K562 (cell line): ENCODE measurements around the gene PSAP. TPM values are rescaled to one million over a fixed set of nuclear protein-coding genes. Genes with fewer than 3 reads are reported as not detected.

ENCODE experiments used
- HDAC1 ChIP-seq, 2 experiments: fragments of 450-650 bp; IDR thresholded peaks; 2 replicates each; pipeline ENCODE4 v1.6.1; 2016 to 2017; ENCODE audit warnings: inconsistent platforms in 1 of 2, mild to moderate bottlenecking in 1 of 2, moderate library complexity in 1 of 2
- HDAC8 ChIP-seq: fragments of 450-650 bp; IDR thresholded peaks from 2 replicates; pipeline ENCODE4 v1.6.1; 2016; ENCODE audit warnings: mild to moderate bottlenecking, missing genetic modification characterization, moderate library complexity, missing compliant biosample characterization
- MEIS2 ChIP-seq: fragments of 450-650 bp; IDR thresholded peaks from 2 replicates; pipeline ENCODE4 v1.6.1; 2014; ENCODE audit warnings: mild to moderate bottlenecking; ENCODE audit not compliant: partially characterized antibody
- STAG1 ChIP-seq: sonication (generic); formaldehyde crosslinking; IDR thresholded peaks from 2 replicates; pipeline ENCODE4 v1.5.0; 2020; ENCODE audit warnings: missing genetic modification reagents, borderline replicate concordance
- STAT5B ChIP-seq: fragments of 250-450 bp; sonication (Bioruptor Pico); IDR thresholded peaks from 2 replicates; pipeline ENCODE4 v1.8.0; 2021; ENCODE audit warnings: mild to moderate bottlenecking, inconsistent platforms
- TBL1XR1 ChIP-seq, 2 experiments: IDR thresholded peaks; 2 replicates each; pipeline ENCODE4 v1.6.1; 2012; ENCODE audit warnings: improper control_type of control experiment in 2 of 2, low read length in 2 of 2, mild to moderate bottlenecking in 1 of 2
- ZNF23 ChIP-seq: fragments of 250-450 bp; sonication (Bioruptor Pico); IDR thresholded peaks from 2 replicates; pipeline ENCODE4 v1.4.0; 2020; ENCODE audit warnings: mild to moderate bottlenecking
- ZNF324 ChIP-seq: fragments of 250-450 bp; sonication (Bioruptor Pico); IDR thresholded peaks from 2 replicates; pipeline ENCODE4 v1.4.0; 2020; ENCODE audit warnings: mild to moderate bottlenecking
- ZNF551 ChIP-seq: fragments of 250-450 bp; sonication (Bioruptor Pico); IDR thresholded peaks from 2 replicates; pipeline ENCODE4 v1.5.0; 2021; ENCODE audit warnings: mild to moderate bottlenecking, moderate library complexity
- ZNF696 ChIP-seq: fragments of 250-450 bp; sonication (Bioruptor Pico); conservative IDR thresholded peaks from 2 replicates; pipeline ENCODE4 v1.4.0; 2020; ENCODE audit warnings: mild to moderate bottlenecking, moderate library complexity
- polyA plus RNA-seq, 8 experiments: library from polyadenylated mRNA; depleted of rRNA in 4 of 8; stranded (reverse) in 5 of 8; unstranded in 3 of 8; fragments of >200 nt; fragmentation: Nextera tagmentation in 2 of 8; fragmentation: Illumina TruSeq in 1 of 8; extraction: Ambion mirVana in 2 of 8; extraction: Trizol in 1 of 8; gene quantifications; 2 replicates each; pipeline versions ENCODE4 v1.2.1 to v1.2.3, GENCODE V29; 2011 to 2014; ENCODE audit warnings: inconsistent platforms in 1 of 8, missing spikeins in 1 of 8
- total RNA-seq, 7 experiments: library from RNA; depleted of rRNA in 6 of 7; stranded (reverse); fragments of >200 nt in 6 of 7; fragmentation: Illumina TruSeq in 2 of 7; extraction: Trizol in 2 of 7; gene quantifications; 2 replicates each; pipeline versions ENCODE4 v1.2.1 to v1.2.3, GENCODE V29; 2011 to 2021; ENCODE audit warnings: low replicate concordance in 1 of 7
- TF ChIP-seq, protein P1 (sequence below): fragments of 250-450 bp; sonication (Bioruptor Pico); IDR thresholded peaks from 2 replicates; pipeline ENCODE4 v1.5.0; 2021; ENCODE audit warnings: mild to moderate bottlenecking, borderline replicate concordance
- TF ChIP-seq, protein P2 (sequence below): sonication (generic); formaldehyde crosslinking; IDR thresholded peaks from 2 replicates; pipeline ENCODE4 v1.8.0; 2022; ENCODE audit warnings: mild to moderate bottlenecking, missing genetic modification reagents, borderline replicate concordance
- TF ChIP-seq, protein P3 (sequence below), 2 experiments: fragments of 200-800 bp in 1 of 2; sonication (Bioruptor generic) in 1 of 2; sonication (generic) in 1 of 2; formaldehyde crosslinking in 1 of 2; IDR thresholded peaks in 1 of 2; conservative IDR thresholded peaks in 1 of 2; 2 replicates each; pipeline versions ENCODE4 v1.5.0 to v1.6.1; 2016 to 2020; ENCODE audit warnings: missing compliant biosample characterization in 1 of 2, missing genetic modification characterization in 1 of 2, missing genetic modification reagents in 1 of 2
- TF ChIP-seq, protein P4 (sequence below), 2 experiments: fragments of 150-350 bp in 1 of 2; IDR thresholded peaks; 2 replicates each; pipeline ENCODE4 v1.6.1; 2012 to 2016; ENCODE audit warnings: low read depth in 2 of 2, low read length in 2 of 2, mild to moderate bottlenecking in 1 of 2, moderate library complexity in 1 of 2
- TF ChIP-seq, protein P5 (sequence below): fragments of 250-450 bp; sonication (Bioruptor Pico); IDR thresholded peaks from 2 replicates; pipeline ENCODE4 v1.8.0; 2021; ENCODE audit warnings: mild to moderate bottlenecking, moderate library complexity

Gene PSAP
- total and polyA plus RNA-seq, 9 of the 15 experiments (the other 6 are each of a cell fraction or from before 2014, with no cell fraction given), result 245 to 700 (median 429) TPM

DNA sequence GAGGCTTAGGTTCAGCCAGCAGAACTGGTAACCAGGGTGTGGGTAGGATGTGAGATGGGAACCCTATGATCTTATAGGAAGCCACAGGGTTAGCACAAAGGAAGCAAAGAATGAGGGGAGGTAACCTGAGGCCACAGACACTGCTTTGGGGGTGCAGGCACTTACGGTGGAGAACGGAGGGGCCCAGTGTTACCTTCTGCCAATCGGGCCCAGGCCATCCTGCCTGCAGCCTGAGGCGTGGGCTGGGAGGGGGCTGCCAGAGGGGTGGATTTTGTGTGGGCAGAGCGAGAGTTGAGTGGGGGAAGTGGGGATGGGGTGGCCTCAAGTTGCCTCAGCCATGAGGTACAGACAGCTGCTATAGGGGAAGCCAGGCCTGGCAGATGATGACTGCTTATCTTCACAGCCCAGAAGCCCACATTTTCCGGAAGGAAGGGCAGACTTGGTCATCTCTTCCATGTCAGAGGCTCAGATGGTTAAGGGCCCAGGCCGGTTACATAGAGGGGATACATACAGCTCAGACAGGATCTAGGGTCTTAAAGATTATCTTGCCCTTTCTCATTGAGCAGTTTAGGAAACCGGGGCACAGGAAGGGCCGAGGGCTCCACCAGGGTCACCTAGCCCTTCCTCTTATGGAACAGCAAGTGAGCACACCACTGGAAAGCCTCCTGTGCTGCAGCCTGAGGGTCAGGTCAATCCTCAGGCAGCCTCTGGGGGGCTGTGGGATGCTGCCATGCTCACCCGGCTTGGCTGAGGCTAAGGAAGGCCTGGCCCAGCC, 53.3 kb downstream of the PSAP start (continued):
- TF ChIP-seq, protein P1, sequence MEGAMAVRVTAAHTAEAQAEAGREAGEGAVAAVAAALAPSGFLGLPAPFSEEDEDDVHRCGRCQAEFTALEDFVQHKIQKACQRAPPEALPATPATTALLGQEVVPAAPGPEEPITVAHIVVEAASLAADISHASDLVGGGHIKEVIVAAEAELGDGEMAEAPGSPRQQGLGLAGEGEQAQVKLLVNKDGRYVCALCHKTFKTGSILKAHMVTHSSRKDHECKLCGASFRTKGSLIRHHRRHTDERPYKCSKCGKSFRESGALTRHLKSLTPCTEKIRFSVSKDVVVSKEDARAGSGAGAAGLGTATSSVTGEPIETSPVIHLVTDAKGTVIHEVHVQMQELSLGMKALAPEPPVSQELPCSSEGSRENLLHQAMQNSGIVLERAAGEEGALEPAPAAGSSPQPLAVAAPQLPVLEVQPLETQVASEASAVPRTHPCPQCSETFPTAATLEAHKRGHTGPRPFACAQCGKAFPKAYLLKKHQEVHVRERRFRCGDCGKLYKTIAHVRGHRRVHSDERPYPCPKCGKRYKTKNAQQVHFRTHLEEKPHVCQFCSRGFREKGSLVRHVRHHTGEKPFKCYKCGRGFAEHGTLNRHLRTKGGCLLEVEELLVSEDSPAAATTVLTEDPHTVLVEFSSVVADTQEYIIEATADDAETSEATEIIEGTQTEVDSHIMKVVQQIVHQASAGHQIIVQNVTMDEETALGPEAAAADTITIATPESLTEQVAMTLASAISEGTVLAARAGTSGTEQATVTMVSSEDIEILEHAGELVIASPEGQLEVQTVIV, result no peak
- TF ChIP-seq, protein P2, sequence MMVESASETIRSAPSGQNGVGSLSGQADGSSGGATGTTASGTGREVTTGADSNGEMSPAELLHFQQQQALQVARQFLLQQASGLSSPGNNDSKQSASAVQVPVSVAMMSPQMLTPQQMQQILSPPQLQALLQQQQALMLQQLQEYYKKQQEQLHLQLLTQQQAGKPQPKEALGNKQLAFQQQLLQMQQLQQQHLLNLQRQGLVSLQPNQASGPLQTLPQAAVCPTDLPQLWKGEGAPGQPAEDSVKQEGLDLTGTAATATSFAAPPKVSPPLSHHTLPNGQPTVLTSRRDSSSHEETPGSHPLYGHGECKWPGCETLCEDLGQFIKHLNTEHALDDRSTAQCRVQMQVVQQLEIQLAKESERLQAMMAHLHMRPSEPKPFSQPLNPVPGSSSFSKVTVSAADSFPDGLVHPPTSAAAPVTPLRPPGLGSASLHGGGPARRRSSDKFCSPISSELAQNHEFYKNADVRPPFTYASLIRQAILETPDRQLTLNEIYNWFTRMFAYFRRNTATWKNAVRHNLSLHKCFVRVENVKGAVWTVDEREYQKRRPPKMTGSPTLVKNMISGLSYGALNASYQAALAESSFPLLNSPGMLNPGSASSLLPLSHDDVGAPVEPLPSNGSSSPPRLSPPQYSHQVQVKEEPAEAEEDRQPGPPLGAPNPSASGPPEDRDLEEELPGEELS, result no peak
- TF ChIP-seq ZNF551 (no peak), STAG1 (CRISPR knock-in tag) (no peak), ZNF324 (no peak), MEIS2 (peak; percentile 70), ZNF23 (CRISPR knock-in tag) (no peak), TBL1XR1 (IDR thresholded peaks at IDR 0.05; ENCODE audit: low read length in 2 of 2) (peak in 1 of 2 experiments; percentile 74; a peak in 2 of 4 replicates), HDAC1 (IDR thresholded peaks at IDR 0.05) (peak in 1 of 2 experiments; percentile 75; a peak in 2 of 4 replicates), HDAC8 (no peak), STAT5B (CRISPR knock-in tag) (no peak), ZNF696 (no peak)
- TF ChIP-seq, protein P3, sequence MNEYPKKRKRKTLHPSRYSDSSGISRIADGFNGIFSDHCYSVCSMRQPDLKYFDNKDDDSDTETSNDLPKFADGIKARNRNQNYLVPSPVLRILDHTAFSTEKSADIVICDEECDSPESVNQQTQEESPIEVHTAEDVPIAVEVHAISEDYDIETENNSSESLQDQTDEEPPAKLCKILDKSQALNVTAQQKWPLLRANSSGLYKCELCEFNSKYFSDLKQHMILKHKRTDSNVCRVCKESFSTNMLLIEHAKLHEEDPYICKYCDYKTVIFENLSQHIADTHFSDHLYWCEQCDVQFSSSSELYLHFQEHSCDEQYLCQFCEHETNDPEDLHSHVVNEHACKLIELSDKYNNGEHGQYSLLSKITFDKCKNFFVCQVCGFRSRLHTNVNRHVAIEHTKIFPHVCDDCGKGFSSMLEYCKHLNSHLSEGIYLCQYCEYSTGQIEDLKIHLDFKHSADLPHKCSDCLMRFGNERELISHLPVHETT (CRISPR knock-in tag; conservative IDR thresholded peaks at IDR 0.05 in 1 of 2, IDR thresholded peaks at IDR 0.05 in 1 of 2), result peak in 1 of 2 experiments; percentile 74; a peak in 2 of 4 replicates
- TF ChIP-seq, protein P4, sequence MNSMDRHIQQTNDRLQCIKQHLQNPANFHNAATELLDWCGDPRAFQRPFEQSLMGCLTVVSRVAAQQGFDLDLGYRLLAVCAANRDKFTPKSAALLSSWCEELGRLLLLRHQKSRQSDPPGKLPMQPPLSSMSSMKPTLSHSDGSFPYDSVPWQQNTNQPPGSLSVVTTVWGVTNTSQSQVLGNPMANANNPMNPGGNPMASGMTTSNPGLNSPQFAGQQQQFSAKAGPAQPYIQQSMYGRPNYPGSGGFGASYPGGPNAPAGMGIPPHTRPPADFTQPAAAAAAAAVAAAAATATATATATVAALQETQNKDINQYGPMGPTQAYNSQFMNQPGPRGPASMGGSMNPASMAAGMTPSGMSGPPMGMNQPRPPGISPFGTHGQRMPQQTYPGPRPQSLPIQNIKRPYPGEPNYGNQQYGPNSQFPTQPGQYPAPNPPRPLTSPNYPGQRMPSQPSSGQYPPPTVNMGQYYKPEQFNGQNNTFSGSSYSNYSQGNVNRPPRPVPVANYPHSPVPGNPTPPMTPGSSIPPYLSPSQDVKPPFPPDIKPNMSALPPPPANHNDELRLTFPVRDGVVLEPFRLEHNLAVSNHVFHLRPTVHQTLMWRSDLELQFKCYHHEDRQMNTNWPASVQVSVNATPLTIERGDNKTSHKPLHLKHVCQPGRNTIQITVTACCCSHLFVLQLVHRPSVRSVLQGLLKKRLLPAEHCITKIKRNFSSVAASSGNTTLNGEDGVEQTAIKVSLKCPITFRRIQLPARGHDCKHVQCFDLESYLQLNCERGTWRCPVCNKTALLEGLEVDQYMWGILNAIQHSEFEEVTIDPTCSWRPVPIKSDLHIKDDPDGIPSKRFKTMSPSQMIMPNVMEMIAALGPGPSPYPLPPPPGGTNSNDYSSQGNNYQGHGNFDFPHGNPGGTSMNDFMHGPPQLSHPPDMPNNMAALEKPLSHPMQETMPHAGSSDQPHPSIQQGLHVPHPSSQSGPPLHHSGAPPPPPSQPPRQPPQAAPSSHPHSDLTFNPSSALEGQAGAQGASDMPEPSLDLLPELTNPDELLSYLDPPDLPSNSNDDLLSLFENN (IDR thresholded peaks at IDR 0.05; ENCODE audit: low read depth in 2 of 2, low read length in 2 of 2), result peak in 1 of 2 experiments; percentile 85; a peak in 2 of 4 replicates
- TF ChIP-seq, protein P5, sequence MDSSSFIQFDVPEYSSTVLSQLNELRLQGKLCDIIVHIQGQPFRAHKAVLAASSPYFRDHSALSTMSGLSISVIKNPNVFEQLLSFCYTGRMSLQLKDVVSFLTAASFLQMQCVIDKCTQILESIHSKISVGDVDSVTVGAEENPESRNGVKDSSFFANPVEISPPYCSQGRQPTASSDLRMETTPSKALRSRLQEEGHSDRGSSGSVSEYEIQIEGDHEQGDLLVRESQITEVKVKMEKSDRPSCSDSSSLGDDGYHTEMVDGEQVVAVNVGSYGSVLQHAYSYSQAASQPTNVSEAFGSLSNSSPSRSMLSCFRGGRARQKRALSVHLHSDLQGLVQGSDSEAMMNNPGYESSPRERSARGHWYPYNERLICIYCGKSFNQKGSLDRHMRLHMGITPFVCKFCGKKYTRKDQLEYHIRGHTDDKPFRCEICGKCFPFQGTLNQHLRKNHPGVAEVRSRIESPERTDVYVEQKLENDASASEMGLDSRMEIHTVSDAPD, result 0 out of 2 replicates have a peak, but pooled peaks have one; percentile 21
